CD4-positive, alpha-beta T cell treated with Interferon gamma for 1 hour (primary cell): ENCODE measurements around the gene ATAD3C.
"Not testable (repeated sequence)": the region's sequence is repeated elsewhere in the genome, so short reads cannot be mapped to it uniquely, and the experiment has no call there.

Source experiments
- DNase-seq: peaks from one replicate; pipeline ENCODE4 v3.0.0-alpha.2; 2020

ATAD3C gene

DNA sequence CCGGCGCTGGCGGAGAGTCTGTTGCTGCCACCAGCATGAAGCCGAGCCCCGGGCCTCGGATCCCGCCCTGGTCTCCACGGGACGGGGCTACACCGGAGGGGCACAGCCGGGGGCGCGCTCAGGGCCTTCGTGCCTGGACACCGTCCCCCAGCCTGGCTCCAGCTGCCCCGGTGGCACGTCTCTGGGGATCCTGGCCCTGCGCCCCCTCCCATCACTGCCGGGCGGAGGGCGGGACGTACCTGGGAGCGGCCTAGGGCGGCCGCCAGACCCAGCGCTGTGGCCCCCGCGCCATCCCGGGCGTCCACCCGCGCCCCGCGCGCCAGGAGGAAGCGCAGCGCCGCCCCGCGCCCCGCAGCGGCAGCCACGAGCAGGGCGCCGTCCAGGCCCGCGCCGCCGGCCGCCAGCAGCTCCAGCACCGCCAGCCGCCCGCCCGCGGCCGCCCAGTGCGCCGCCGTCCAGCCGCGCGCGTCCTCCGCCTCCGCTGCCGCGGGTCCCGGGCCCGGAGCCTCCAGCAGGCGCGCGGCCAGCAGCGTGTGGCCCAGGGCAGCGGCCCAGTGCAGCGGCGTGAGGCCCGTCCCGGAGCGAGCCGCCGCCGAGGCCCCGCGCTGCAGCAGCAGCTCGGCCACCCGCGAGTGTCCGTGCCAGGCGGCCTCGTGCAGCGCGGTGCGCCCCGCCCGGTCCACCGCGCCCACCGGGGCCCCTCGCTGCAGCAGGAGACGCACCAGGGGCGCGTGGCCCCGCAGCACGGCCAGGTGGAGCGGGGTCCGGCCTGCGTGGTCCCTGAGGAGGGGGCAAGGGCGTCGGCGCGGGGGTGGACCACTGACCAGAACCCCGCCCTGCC is 29.5 kb upstream of the ATAD3C start:
- DNase-seq: no peak

DNA sequence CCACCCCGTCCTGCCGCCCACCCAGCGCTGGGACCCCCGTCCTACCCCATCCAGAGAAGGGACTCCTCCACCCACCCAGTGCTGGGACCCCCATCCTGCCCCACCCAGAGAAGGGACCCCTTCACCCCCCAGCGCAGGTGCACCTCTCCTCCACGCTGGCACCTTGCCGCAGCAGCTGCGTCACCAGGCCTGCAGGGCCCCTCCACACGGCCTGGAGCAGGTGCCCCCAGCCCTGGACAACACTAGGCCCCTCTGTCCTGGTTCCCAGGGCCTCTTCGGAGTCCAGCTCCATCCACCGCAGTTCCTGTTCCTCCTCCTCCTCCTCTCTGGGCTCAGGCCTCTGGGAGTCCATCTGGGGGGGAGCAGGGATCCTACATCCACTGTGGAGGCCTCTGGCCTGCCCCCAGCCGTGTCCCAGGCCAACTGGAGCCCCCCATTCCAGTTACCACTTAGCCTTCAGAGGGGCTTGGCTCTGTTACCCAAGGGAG is 28.8 kb upstream of the ATAD3C start:
- no peak for DNase-seq

DNA sequence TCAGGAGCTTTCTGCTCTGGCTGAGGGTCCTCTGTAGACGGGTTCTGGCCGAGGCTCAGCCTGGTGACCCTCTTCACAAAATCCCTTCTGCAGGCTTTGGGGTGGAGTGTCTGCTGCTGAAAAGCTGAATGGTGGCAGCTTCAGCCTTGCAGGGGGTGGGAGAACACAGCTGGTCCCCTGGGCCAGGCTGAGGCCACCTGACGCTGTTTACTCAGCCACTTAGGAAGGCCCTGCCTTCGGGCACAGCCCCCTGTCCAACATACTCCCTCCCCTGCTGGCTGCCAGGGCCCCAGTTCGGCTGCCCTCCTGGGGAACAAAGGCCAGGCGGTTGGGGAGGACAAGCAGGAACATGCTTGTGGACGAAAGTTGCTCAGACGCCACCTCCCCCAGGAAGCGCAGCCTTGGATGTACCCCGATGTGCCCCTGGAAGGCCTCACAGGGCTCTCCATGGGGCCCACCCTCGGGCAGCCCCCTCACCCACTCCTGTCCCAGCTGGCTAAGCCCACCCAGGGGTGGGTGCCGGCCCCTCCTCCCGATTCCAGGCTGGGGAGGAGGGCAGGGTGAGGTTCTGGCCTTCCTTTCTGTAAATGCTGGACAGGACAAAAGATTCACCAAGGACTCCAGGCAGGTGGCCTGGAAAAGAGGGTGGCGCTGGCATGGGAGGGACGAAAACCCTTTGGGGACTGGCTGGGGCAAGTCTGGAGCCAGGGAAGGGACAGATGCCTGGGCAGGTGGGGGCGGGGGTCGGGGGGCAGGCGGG is 28.2 kb upstream of the ATAD3C start, which contains the start of gene ANKRD65:
Gene ANKRD65 (minus strand): TSS at position 130 of the 760 bp plus-strand sequence. CDS start 271 bp downstream, outside the sequence.
- DNase-seq: no peak

DNA sequence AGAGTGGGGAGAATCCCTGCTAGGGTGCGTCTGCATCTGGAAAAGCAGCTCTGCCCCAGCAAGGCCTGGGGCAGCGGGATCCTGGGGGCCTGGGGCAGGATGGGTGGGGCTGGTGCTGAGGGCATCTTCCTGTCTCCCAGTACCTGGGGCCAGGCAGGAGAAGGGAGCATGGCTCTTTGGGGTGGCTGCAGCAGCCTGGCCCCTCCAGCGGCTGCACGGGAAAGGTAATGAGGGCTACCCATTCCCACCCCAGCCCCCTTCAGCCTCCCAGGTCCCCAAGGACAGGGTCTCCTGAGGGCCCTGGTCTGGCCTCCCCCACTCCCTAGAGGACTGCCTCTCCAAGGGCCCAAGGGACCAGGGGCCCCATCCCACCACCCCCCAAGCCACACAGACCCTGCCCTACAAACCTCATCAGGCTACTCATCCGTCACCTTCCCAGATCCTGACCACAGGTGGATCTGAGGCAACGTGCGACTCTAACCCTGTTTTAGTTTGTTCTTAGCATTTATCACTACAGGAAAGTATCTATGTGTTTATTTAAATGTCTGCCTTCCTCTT is 27.5 kb upstream of the ATAD3C start:
- no peak for DNase-seq

DNA sequence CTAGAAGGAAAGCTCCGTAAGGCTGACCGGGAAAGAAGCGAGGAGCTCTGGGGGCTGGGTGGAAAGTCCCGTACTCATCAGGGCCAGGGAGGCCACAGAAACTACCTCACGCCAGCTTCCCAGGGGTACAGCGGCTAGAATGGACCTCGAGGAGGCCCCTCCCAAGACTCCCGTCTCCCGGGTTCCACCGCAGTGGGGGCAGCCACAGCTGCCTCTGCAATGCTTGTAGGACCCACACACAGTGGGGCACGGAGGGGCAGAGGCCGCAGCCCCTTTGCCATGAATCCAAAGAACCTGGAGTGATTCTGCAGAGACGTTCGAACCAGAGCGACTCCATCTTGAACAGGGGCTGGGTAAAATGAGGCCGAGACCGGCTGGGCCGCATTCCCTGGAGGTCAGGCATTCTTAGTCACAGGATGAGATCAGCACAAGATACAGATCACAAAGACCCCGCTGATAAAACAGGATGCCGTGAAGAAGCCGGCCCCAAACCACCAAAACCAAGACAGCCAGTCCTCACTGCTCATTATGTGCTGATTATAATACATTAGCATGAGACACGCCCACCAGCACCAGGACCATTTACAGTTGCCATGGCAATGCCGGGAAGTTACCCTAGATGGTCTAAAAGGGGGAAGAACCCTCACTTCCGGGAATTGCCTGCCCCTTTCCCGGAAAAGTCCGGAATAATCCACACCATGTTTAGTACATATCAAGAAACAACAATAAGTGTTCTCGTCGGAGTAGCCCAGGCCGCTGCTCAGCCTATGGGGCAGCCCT is 26.8 kb upstream of the ATAD3C start:
- no peak for DNase-seq

DNA sequence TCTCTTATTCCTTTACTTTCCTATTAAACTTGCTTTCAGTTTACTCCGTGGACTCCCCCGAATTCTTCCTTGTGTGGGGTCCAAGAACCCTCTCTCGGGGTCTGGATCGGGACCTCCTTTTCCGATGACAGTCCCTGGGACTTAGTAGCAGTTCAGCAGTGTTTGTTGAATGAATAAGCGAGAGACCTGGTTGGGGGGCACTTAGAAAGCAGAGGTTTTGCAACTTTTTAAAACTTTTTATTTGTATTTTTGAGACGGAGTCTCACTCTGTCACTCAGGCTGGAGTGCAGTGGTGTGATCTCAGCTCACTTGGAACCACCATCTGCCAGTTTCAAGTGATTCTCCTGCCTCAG is 26.3 kb upstream of the ATAD3C start:
- no peak for DNase-seq

DNA sequence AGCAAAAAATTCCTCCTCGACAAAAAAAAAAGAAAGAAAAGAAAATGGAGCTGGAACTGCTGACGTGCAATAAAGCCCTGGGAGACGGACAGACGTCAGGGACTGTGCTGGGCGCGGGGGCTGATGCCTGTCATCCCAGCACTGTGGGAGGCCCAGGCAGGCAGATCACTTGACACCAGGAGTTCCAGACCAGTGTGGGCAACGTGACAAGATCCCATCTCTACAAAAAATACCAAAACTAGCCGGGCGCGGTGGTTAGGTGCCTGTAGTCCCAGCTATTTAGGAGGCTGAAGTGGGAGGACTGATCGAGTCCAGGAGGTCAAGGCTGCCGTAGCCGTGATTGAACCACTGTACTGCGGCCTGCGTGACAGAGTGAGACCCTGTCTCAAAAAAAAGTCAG is 24.8 kb upstream of the ATAD3C start:
- DNase-seq: no peak

DNA sequence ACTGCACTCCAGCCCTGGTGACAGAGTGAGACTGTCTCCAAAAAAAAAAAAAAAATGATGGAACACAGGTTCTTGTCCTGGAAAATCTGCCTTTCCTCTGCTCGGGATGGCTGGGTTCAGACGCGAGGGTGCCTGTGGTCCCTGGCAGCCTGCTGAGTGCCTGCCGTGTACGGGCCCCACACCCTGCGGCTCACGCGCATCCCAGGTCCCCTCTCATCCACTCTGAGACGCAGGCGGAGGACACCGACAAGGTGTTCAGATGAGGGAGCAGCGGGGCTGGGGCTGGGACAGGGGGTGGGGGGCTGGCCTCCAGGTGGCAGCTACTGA is 24.1 kb upstream of the ATAD3C start:
- no peak for DNase-seq

DNA sequence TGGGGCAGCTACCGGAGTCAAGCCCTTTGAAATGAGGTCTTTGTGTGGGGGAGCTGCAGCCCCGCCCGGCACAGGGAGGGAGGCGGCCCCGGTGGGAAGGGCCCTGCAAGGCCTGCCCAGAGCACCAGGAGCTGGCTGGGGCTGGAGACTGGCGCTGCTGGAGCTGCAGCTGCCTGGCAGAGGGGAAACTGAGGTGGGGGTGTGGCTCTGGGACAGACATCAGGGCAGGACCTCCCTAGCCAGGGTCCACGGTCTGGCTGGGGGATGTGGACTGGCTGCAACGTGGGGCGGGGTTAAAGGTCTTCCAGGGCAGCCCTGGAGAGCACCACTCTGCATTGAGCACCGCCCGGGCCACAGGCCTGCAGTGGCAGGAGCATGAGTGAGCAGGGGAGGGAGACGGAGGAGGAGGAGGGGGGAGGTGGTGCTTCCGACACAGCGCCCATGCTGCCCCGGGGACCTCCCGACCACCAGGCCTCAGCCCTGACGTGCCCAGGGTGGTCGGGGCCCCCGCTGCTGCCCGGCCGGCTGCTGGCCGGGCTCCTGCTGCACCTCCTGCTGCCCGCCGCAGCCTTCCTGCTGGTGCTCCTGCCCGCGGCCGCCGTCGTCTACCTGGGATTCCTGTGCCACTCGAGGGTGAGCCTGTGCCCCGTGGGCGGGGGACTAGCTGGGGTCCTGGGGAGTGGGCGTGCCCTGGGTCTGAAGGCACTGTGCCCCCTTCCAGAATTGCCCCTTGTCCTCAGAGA is 23.6 kb upstream of the ATAD3C start:
- DNase-seq: no peak

DNA sequence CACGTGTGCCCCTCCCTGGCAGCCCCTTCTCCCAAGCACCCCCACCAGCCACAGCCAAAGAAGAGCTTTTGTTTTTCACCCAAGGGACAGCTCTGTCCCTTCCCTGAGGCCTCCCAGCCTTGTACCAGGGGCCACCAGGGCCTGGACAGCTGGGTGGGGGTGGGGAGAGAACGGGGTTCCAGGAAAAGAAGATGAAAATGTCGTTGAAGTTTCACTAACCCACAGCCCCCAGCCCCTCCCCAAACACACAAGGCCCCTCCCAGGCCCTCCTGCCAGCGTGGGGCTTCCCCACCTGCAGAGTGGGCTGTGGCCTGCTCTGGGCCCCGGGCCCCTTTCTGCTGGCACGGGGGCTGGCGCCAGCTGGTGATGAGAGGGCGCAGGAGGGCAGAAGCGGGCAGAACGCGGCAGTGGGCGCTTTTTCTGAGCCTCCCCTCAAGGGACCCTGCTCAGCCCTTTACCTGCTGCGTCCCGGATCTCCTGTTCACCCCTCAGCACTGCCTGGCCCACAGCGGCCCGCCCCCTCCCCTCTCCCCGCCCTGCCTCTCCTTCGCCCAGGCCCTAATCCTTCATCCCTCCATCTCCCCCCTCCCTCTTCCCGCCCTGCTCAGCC is 22.9 kb upstream of the ATAD3C start:
- DNase-seq: no peak

DNA sequence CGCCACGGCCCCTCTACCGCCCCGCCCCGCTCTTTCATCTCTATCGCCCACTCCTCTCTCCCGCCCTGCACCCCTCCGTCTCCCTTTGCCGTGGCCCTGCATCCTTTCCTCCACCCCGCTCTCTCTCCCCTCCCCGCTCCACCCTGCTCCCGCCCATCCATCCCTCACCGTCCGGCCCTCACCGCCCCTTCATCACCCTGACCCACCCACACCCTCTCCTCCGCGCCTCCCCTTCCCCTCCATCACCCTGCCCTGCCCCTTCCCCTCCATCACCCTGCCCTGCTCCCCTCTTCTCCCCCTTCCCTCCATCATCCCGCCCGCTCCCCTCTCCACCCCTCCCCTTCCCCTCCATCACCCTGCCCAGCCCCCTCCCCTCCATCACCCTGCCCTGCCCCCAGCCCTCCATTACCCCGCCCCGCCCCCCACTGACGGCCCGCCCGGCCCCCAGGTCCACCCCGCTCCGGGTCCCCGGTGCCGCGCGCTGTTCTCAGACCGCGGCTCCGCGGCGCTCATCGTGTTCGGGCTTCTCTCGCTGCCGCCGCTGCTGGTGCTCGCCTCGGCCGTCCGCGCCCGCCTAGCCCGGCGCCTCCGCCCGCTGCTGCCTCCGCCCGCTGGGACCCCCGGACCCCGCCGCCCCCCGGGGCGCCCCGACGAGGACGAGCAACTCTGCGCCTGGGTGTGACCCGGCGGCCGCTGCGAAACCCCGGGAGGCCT is 22.2 kb upstream of the ATAD3C start:
- DNase-seq: no peak

DNA sequence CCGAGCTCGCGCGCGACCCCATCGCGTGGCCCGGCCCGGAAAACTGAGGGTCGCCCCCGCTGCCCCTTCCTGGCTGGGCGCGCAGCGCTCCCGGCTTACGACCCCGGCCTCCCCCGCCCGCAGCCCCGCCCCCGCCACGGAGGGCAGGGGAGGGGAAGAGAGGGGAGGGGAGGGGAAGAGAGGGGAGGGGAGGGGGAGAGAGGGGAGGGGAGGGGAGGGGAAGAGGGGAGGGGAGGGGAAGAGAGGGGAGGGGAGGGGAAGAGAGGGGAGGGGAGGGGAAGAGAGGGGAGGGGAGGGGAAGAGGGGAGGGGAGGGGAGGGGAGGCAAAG is 21.7 kb upstream of the ATAD3C start:
- no peak for DNase-seq

DNA sequence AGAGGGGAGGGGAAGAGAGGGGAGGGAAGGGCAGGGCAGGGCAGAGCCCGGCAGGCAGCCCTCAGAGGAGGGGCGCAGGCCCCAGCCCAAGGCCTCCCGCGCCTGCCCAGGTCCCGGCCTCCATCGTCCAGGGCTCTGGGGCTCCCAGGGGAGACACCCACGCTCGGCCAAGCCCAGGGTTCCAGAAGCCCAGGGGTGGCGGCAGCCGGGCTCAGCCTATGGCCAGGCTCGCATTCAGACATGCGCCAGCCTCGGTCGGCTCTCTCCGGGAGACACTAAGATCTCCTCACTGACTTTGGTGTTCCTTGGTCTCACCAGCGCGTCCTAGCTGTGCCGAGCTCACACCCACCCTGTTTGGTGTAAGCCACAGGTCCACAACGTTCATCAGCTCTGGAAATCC is 21.3 kb upstream of the ATAD3C start:
- no peak for DNase-seq

DNA sequence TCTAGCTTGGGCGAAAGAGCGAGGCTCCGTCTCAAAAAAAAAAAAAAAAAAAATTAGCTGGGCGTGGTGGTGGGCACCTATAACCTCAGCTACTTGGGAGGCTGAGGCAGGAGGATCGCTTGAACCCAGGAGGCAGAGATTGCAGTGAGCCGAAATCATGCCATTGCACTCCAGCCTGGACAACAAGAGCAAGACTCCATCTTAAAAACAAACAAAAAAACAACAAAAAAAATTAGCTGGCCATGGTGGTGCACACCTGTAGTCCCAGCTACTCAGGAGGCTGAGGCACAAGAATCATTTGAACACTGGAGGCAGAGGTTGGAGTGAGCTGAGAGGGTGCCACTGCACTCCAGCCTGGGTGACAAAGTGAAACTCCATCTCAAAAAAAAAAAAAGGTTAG is 20.5 kb upstream of the ATAD3C start:
- not testable (repeated sequence) for DNase-seq

DNA sequence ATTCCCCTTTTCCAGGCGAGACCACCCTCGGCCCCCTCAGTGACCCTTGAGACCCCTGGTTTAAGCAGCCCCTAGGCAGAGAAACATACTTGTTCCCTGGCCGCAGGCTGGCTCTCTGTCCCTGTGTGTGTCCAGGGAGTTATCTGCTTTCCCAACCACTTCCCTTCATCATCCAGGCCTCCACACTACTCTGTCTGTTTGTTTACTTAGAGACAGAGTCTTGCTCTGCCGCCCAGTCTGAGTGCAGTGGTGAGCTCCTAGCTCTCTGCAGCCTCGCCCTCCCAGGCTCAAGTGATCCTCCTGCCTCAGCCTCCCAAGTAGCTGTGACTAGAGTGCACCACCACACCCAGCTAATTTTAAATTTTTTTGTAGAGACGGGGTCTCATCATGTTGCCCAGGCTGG is 19.8 kb upstream of the ATAD3C start:
- no peak for DNase-seq

DNA sequence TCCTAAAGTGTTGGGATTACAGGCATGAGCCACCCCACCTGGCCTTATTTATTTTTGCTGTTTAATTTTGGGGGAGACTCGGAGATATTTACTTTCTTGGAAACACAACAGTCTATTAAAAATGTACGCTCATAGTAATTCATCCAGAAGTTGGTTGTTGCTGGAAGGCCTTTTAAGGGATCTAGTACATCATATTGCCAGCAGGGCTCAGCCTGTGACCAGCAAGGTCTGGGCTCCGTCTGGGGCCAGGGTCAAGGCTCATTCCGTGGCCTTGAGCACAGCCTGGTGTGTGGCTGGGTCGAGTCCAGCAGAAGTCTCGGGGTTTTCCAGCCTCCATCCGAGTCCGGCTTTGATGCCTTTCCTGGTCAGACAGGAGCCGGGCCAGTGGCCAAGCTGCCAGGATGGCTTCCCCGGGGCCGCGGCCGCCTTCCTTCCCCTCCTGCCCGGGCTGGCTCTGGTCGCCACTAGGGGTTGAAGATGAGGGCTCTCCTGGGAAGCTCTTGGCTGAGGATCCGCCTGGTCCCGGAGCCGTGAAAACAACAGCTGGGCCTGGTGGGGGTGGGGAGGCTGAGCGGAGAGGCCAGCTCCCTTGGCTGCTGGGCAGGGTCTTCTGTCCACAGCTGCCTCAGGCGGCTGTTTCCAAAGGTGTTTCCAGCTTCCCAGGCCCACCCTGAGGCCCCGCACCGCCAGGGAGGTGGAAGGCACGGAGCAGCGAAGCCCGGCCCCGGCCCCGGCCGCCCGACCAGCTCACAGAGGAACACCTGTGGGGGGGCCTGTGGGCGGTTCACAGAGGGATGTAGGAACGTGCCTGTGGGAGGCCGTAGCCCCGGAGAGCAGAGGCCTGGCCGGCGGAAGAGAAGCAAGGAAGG is 19.1 kb upstream of the ATAD3C start:
- no peak for DNase-seq

DNA sequence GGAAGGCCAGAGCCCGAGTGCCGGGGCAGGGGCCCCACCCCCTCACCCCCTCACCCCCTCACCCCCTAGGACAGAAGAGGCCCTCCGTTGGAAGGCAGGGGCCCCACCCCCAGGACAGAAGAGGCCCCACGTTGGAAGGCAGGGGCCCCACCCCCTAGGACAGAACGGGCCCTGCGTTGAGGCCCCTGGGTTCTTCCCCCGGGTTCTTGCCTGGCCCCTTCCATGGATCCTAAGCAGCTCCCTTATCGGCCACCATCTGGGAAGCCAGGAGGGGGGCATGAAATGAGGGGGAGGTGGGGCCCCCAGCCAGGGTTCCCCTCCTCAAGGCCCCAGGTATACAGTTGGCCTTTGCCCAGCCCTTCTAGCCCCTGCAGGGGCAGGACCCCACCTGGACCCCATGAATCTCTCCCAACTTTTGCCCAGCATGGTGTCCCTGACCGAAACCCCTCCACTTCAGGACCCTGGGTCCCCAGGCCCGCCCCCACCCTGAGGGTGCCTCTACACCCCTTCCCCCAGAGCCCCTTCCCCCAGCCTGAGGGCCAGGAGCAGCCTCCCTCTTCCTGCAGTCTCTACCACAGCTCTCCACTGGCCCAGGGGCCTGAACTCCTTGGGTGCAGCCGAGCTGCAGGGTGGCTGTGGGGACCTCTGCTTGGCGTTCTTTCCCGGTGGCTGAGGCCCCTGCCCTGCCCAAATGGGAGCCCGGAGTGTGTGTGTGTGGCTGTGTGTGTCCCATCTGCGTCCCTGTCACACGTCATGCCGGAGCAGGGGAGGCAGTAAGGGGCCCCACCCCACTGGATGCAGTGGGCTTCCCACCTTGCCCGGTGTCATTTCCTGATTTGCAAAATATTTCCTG is 18.3 kb upstream of the ATAD3C start:
- no peak for DNase-seq

DNA sequence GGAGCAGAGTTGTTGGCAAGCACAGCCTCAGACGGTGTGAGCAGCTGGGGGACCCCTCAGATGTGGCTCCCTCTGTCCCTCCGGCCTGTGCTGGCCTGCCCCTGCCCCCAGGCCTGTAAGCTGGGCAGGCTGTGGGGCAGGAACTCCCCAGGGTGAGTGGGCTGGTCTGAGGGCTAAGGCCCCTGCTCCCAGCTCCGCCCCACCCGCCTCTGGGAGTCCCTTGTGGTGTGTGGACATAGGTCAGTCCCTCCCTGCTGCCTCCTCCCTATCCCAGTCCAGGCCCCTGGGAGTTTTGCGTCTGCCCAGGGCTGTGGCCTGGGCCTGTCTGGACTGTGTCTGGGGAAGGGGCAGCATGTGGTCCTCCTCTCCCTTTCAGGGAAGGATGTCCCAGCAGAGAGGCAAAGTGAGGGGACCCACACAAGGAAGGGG is 17.6 kb upstream of the ATAD3C start:
- no peak for DNase-seq

DNA sequence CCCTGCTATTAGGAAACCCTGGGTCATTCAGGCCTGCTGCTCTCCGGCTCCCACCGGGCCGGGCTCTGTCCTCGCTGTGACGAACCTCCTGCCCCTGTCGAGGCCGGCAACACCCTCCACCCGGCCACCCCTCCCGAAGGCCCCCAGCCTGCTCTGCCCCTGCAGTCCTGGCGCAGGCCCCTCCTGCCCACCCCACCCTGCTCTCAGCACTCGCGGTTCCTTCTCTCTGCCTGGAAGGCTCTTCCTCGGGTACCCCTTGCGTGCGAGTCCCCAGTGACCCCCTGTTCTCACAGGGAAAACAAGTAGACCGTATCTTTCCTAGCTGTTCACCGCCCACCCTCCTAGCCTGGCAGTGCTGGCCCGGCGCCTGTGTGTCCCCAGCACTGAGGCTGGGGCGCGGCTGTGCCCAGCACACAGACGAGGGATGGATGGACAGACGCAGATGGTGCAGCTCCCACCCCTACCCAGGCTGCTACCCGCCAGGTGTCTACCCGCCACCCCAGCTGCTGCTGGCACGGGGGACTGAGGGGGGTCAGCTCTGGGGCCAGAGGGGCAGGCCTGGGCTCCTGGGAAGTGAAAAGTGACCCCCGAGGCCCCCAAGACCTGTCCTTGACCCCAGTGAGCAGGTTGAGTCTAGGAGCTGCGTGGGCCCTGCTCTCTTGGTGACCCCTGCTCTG is 17.1 kb upstream of the ATAD3C start:
- DNase-seq: no peak
